GM23248 (cell line): ENCODE results near the gene ZNF41. TPM values are rescaled to one million over a fixed set of nuclear protein-coding genes. Genes with fewer than 3 reads are reported as not detected.
A peak's percentile ranks its signal among the peaks of the same experiment; 100 is the strongest.

Source experiments
- DNase-seq: peaks from one replicate; pipeline ENCODE4 v3.0.0-alpha.2; 2015
- H2AFZ ChIP-seq: fragments of 200-600 bp; sonication (generic); 2 replicates; pipeline ENCODE4 v1.6.1; 2016; ENCODE audit warnings: antibody characterized with exemption
- H3F3A ChIP-seq: fragments of 200-600 bp; sonication (generic); 2 replicates; pipeline ENCODE4 v1.6.1; 2016; ENCODE audit warnings: mild to moderate bottlenecking, antibody characterized with exemption, mixed run types; ENCODE audit not compliant: insufficient read depth
- H3K27ac ChIP-seq: fragments of 200-600 bp; sonication (generic); 2 replicates; pipeline ENCODE4 v1.5.1; 2016; ENCODE audit warnings: mild to moderate bottlenecking
- H3K27me3 ChIP-seq: fragments of 200-600 bp; sonication (generic); replicated peaks from 2 replicates; pipeline ENCODE4 v1.6.1; 2016; ENCODE audit warnings: mild to moderate bottlenecking; ENCODE audit not compliant: insufficient read depth
- H3K36me3 ChIP-seq: fragments of 200-600 bp; sonication (generic); 2 replicates; pipeline ENCODE4 v1.6.1; 2016; ENCODE audit warnings: low read depth, mild to moderate bottlenecking
- H3K4me1 ChIP-seq: fragments of 200-600 bp; sonication (generic); 2 replicates; pipeline ENCODE4 v1.6.1; 2016; ENCODE audit warnings: mild to moderate bottlenecking; ENCODE audit not compliant: insufficient read depth
- H3K4me2 ChIP-seq: fragments of 200-600 bp; sonication (generic); one replicate; pipeline ENCODE4 v1.6.1; 2016; ENCODE audit warnings: mild to moderate bottlenecking; ENCODE audit not compliant: unreplicated experiment
- H3K4me3 ChIP-seq: fragments of 200-600 bp; sonication (generic); 2 replicates; pipeline ENCODE4 v1.5.1; 2016; ENCODE audit warnings: mild to moderate bottlenecking
- H3K79me2 ChIP-seq: fragments of 200-600 bp; sonication (generic); 2 replicates; pipeline ENCODE4 v1.6.1; 2016; ENCODE audit warnings: mild to moderate bottlenecking; ENCODE audit not compliant: insufficient read depth
- H3K9ac ChIP-seq: fragments of 200-600 bp; sonication (generic); 2 replicates; pipeline ENCODE4 v1.6.1; 2016; ENCODE audit warnings: mild to moderate bottlenecking
- H3K9me2 ChIP-seq: fragments of 200-600 bp; sonication (generic); 2 replicates; pipeline ENCODE4 v1.6.1; 2016; ENCODE audit warnings: mixed run types, mild to moderate bottlenecking, moderate library complexity; ENCODE audit not compliant: insufficient read depth
- H3K9me3 ChIP-seq: fragments of 200-600 bp; sonication (generic); one replicate; pipeline ENCODE4 v1.6.1; 2017; ENCODE audit warnings: low read depth
- H4K20me1 ChIP-seq: fragments of 200-600 bp; sonication (generic); 2 replicates; pipeline ENCODE4 v1.6.0; 2016; ENCODE audit not compliant: insufficient read depth
- EZH2 ChIP-seq: fragments of 200-600 bp; sonication (generic); IDR thresholded peaks from 2 replicates; pipeline ENCODE4 v1.6.1; 2018; ENCODE audit warnings: antibody characterized with exemption, mild to moderate bottlenecking; ENCODE audit not compliant: insufficient read depth, poor library complexity, severe bottlenecking
- EZH2phosphoT487 ChIP-seq: fragments of 200-600 bp; sonication (generic); IDR thresholded peaks from 2 replicates; pipeline ENCODE4 v1.6.1; 2018; ENCODE audit warnings: antibody characterized with exemption, moderate library complexity, mild to moderate bottlenecking, low read depth; ENCODE audit not compliant: insufficient read depth
- WGBS, 2 experiments: methylation state at CpG; one replicate each; pipeline ENCODE4 v1.1.6; 2015 to 2017; ENCODE audit warnings: low lambda C conversion rate in 2 of 2, low coverage in 1 of 2; ENCODE audit errors: missing lambda C conversion rate in 2 of 2; 5-methylcytosine and 5-hydroxymethylcytosine counted together
- in situ Hi-C: fragments of 300-500 bp; cut with MboI; formaldehyde crosslinking; loops from 2 replicates; pipeline ENCODE4 v1.15.0; 2020
- polyA plus RNA-seq: library from polyadenylated mRNA; unstranded; fragments of >200 nt; fragmentation: Nextera tagmentation; extraction: Ambion mirVana; gene quantifications from 2 replicates; pipeline ENCODE4 v1.2.1, GENCODE V29; 2016
- total RNA-seq: library from RNA; depleted of rRNA; stranded (reverse); fragments of >200 nt; shearing (Covaris generic); gene quantifications from 2 replicates; pipeline ENCODE4 v1.2.3, GENCODE V29; 2014

Gene ZNF41
- total and polyA plus RNA-seq, 2 experiments from 2014 or later: 6.3 to 8.5 TPM

GRCh38 chrX:47507153-47507867 is 24.3 kb upstream of the ZNF41 start:
- Histone ChIP-seq H3K27ac (no peak overlapping the region), H3K4me2 (no peak overlapping the region), H3K27me3 (no peaks in the 10 kb centered on the region), H3K9me3 (no peaks in the 10 kb centered on the region), H2AFZ (no peak overlapping the region), H3K36me3 (no peaks in the 10 kb centered on the region), H3K9me2 (no peaks in the 10 kb centered on the region), H3K9ac (no peak overlapping the region), H3K4me3 (no peak overlapping the region), H3K79me2 (no peaks in the 10 kb centered on the region), H3F3A (0 out of 2 replicates have a peak, but pooled peaks cover 5% of the 10 kb centered on the region), H4K20me1 (no peaks in the 10 kb centered on the region), H3K4me1 (peaks cover 7% of the 10 kb centered on the region)
- TF ChIP-seq EZH2phosphoT487 (no peak), EZH2 (no peak)
- in situ Hi-C loops: no loop called here
- 91 to 92% methylated on average over 2 of the region's 2 CpGs for WGBS, 2 experiments
- no peak for DNase-seq

GRCh38 chrX:47503151-47503550 is 20.1 kb upstream of the ZNF41 start:
- H3K27ac ChIP-seq: peak overlapping the region; percentile 86
- H3K79me2 ChIP-seq: no peaks in the 10 kb centered on the region
- H3K9me3 ChIP-seq: no peaks in the 10 kb centered on the region
- in situ Hi-C loops: no loop called here
- peaks cover 38% of the 10 kb centered on the region for H3K4me1 ChIP-seq
- no peak overlapping the region for H3K4me3 ChIP-seq
- no peak for DNase-seq
- H3K4me2 ChIP-seq: peak overlapping the region; percentile 53
- no peak overlapping the region for H3K9ac ChIP-seq
- H4K20me1 ChIP-seq: no peaks in the 10 kb centered on the region
- H3K27me3 ChIP-seq: no peaks in the 10 kb centered on the region
- H3F3A ChIP-seq: peaks cover 31% of the 10 kb centered on the region; the same call in 1 of the 2 replicates
- no peak overlapping the region for H2AFZ ChIP-seq
- no peaks in the 10 kb centered on the region for H3K9me2 ChIP-seq
- TF ChIP-seq EZH2: no peak
- TF ChIP-seq EZH2phosphoT487: no peak
- no peaks in the 10 kb centered on the region for H3K36me3 ChIP-seq
- WGBS, 2 experiments: 76 to 78% methylated on average over 5 of the region's 5 CpGs

- TF ChIP-seq EZH2phosphoT487: no peak
- TF ChIP-seq EZH2: no peak
- in situ Hi-C loops: no loop called here
- H3K4me2 ChIP-seq: peak overlapping the region; percentile 53
- H3K27me3 ChIP-seq: no peaks in the 10 kb centered on the region
- no peaks in the 10 kb centered on the region for H3K9me2 ChIP-seq
- no peak overlapping the region for H2AFZ ChIP-seq
- H3K79me2 ChIP-seq: no peaks in the 10 kb centered on the region
- peak; percentile 77 for DNase-seq
- no peaks in the 10 kb centered on the region for H3K9me3 ChIP-seq
- no peaks in the 10 kb centered on the region for H3K36me3 ChIP-seq
- no peaks in the 10 kb centered on the region for H4K20me1 ChIP-seq
- peaks cover 44% of the 10 kb centered on the region for H3K4me1 ChIP-seq
- no peak overlapping the region for H3K4me3 ChIP-seq
- peaks cover 31% of the 10 kb centered on the region; the same call in 1 of the 2 replicates for H3F3A ChIP-seq
- peak overlapping the region; percentile 64 for H3K9ac ChIP-seq
- 48 to 49% methylated on average over 7 of the region's 7 CpGs for WGBS, 2 experiments
- H3K27ac ChIP-seq: peak overlapping the region; percentile 86
These were observed 19.5 kb upstream of the ZNF41 start for GRCh38 chrX:47502316-47503125.

GRCh38 chrX:47501226-47502074 is 18.4 kb upstream of the ZNF41 start:
- in situ Hi-C loops: no loop called here
- H3K36me3 ChIP-seq: no peaks in the 10 kb centered on the region
- H4K20me1 ChIP-seq: no peaks in the 10 kb centered on the region
- no peaks in the 10 kb centered on the region for H3K9me2 ChIP-seq
- 1 to 3% methylated on average over 7 of the region's 7 CpGs for WGBS, 2 experiments
- no peak overlapping the region for H2AFZ ChIP-seq
- H3K9ac ChIP-seq: peak overlapping the region; percentile 64
- no peaks in the 10 kb centered on the region for H3K9me3 ChIP-seq
- H3K79me2 ChIP-seq: no peaks in the 10 kb centered on the region
- H3K4me3 ChIP-seq: peak overlapping the region; percentile 18; the same call in 1 of the 2 replicates
- H3F3A ChIP-seq: peaks cover 31% of the 10 kb centered on the region; the same call in 1 of the 2 replicates
- TF ChIP-seq EZH2phosphoT487 (no peak), EZH2 (no peak)
- H3K4me1 ChIP-seq: peaks cover 46% of the 10 kb centered on the region
- H3K27ac ChIP-seq: peak overlapping the region; percentile 86
- H3K4me2 ChIP-seq: peak overlapping the region; percentile 53
- H3K27me3 ChIP-seq: no peaks in the 10 kb centered on the region
- peak; percentile 77 for DNase-seq
